Spinal cord (tissue), 10 donors: ENCODE results near the gene C1orf21. TPM values are rescaled to one million over a fixed set of nuclear protein-coding genes. Genes with fewer than 3 reads are reported as not detected.
A peak's percentile ranks its signal among the peaks of the same experiment; 100 is the strongest.

ENCODE experiments used
- DNase-seq, 6 donors: peaks; one replicate each; pipeline versions ENCODE4 v3.0.0 to v3.0.0-alpha.2; 2013 to 2015; ENCODE audit warnings: low spot score in 6 of 6, low read depth in 4 of 6
- H3K27ac ChIP-seq: one replicate; pipeline ENCODE4 v1.5.1; 2013; ENCODE audit warnings: low read depth, low read length, control low read depth
- H3K27me3 ChIP-seq: one replicate; pipeline ENCODE4 v1.6.1; 2013; ENCODE audit warnings: low read length; ENCODE audit not compliant: control insufficient read depth, insufficient read depth
- H3K36me3 ChIP-seq: one replicate; pipeline ENCODE4 v1.6.1; 2013; ENCODE audit warnings: low read length; ENCODE audit not compliant: control insufficient read depth, insufficient read depth
- H3K4me1 ChIP-seq: one replicate; pipeline ENCODE4 v1.6.1; 2013; ENCODE audit warnings: low read length; ENCODE audit not compliant: control insufficient read depth, insufficient read depth
- H3K4me3 ChIP-seq: one replicate; pipeline ENCODE4 v1.5.1; 2013; ENCODE audit warnings: low read depth, low read length, control low read depth
- H3K9me3 ChIP-seq: one replicate; pipeline ENCODE4 v1.6.1; 2013; ENCODE audit warnings: low read length; ENCODE audit not compliant: control insufficient read depth, insufficient read depth
- WGBS: methylation state at CpG from one replicate; pipeline ENCODE4 v1.1.5; 2013; ENCODE audit warnings: missing lambda C conversion rate; ENCODE audit not compliant: insufficient coverage; 5-methylcytosine and 5-hydroxymethylcytosine counted together
- polyA plus RNA-seq, 2 donors: library from polyadenylated mRNA; unstranded; fragments of 120-200 nt; gene quantifications; one replicate each; pipeline ENCODE4 v1.2.1, GENCODE V29; 2013; ENCODE audit not compliant: insufficient read length in 2 of 2
- total RNA-seq, 2 donors: library from RNA; depleted of rRNA in 1 of 2; stranded (reverse); fragments of 120-200 nt in 1 of 2; fragments of >200 nt in 1 of 2; gene quantifications; one replicate each; pipeline versions ENCODE4 v1.2.3 to v1.2.4, GENCODE V29; 2013 to 2014
- donor health status: healthy.

The C1orf21 gene
- total and polyA plus RNA-seq, 4 donors: 17.6 to 55.5 (median 31.9) TPM

DNA sequence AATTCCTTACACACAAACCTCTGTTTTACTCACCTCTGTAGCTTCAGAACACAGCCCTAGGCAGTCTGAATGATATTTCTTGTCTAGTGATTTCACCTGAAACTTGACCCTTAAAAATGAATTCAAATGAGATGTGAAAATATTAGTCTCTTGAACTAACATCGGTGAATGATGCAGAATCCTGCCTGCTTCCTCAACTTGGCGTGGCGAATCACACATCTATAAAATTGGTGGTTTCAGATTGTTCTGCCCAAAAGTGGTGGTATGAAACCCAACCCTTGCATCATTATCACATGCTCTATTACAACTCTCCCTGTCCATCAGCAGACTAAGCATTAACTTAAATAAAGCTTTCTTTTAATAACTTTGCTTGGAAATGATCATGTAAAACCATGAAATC lies 26.9 kb upstream of the C1orf21 start:
- no peak for DNase-seq

DNA sequence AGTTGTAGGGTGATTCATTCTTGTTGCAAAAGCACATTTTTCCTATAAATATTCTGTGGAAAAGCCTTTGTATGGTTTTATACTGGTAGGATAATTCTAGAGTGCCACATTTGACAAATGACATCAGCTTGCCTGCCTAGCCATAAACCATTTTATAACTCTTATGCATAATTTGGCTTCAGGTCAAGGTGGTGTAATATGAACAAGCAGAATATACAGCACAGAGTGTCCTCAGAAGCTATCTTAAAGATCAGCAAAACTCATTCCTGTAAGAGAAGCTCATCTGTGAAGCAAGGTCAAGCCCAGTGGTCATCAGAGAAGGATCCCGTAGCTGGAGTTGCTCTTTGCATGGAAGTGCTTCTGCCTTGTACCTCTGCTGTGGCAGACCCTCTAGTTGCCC lies 24.0 kb upstream of the C1orf21 start:
- WGBS: 67% methylated on average over 1 of the region's 1 CpG
- H3K4me3 ChIP-seq: no peak overlapping the region

More for the DNA sequence above, 26.9 kb upstream of the C1orf21 start:
- Histone ChIP-seq H3K36me3 (no peaks in the 10 kb centered on the region), H3K9me3 (no peaks in the 10 kb centered on the region), H3K27me3 (no peaks in the 10 kb centered on the region), H3K4me3 (no peak overlapping the region), H3K4me1 (no peaks in the 10 kb centered on the region), H3K27ac (no peak overlapping the region)
- no CpG with 5 or more reads among the region's 3 CpGs for WGBS

GRCh38 chr1:184365699-184366098 lies 21.1 kb upstream of the C1orf21 start:
- no peaks in the 10 kb centered on the region for H3K27me3 ChIP-seq
- no peaks in the 10 kb centered on the region for H3K36me3 ChIP-seq
- H3K4me3 ChIP-seq: no peak overlapping the region
- H3K27ac ChIP-seq: no peak overlapping the region
- DNase-seq: no peak
- WGBS: 100% methylated on average over 1 of the region's 2 CpGs
- no peaks in the 10 kb centered on the region for H3K9me3 ChIP-seq
- no peaks in the 10 kb centered on the region for H3K4me1 ChIP-seq

More for the DNA sequence above, 24.0 kb upstream of the C1orf21 start:
- Histone ChIP-seq H3K27me3 (no peaks in the 10 kb centered on the region), H3K4me1 (no peaks in the 10 kb centered on the region), H3K9me3 (no peaks in the 10 kb centered on the region), H3K27ac (no peak overlapping the region), H3K36me3 (no peaks in the 10 kb centered on the region)
- no peak for DNase-seq

DNA sequence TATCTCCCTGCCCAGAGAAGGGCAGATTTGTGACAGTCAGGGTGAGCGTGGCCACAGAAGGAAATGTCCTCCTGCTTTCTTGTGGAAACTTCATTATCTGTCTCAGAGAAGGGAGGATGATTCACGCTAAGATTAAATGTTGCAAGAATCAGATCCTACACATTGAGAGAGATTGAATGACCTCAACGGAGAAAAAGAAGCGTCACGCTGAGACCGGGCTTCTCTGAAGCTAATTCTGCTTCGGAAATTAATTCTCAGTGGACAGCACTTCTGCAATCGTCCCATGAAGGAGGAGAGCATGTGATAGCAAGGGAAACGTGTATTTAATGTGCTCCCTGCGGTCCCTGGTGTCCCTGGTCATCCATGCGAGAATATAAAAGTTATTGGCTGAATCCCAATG lies 19.8 kb upstream of the C1orf21 start:
- WGBS: 37% methylated on average over 6 of the region's 11 CpGs
- Histone ChIP-seq H3K36me3 (no peaks in the 10 kb centered on the region), H3K9me3 (no peaks in the 10 kb centered on the region), H3K4me3 (no peak overlapping the region), H3K4me1 (no peaks in the 10 kb centered on the region), H3K27ac (no peak overlapping the region), H3K27me3 (no peaks in the 10 kb centered on the region)
- peak in 2 of 6 donors; percentile 11 to 46 for DNase-seq

- H3K36me3 ChIP-seq: no peaks in the 10 kb centered on the region
- H3K4me3 ChIP-seq: no peak overlapping the region
- no peak for DNase-seq
- no peaks in the 10 kb centered on the region for H3K27me3 ChIP-seq
- no peaks in the 10 kb centered on the region for H3K4me1 ChIP-seq
- WGBS: no CpG with 5 or more reads among the region's 1 CpG
- no peaks in the 10 kb centered on the region for H3K9me3 ChIP-seq
- H3K27ac ChIP-seq: no peak overlapping the region
Observed at GRCh38 chr1:184367427-184368038, 19.3 kb upstream of the C1orf21 start.

DNA sequence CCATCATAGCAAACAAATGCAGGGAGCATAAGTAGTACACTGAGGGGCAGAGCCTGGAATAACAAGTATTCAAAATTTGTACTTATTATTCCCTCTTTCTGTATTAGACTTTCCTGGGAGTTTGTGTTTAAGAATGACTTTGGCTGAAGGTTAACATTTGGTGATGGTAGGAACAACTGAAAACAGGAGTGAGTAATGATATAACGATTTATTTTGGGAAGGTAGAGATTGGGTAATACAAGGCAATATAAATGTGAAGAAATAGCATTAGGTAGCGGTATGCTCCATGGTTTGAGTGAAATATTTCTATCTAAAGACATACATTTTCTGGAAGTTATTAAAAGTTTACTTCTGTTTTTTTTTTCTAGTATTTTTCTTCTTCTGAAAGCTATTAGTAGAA lies 18.5 kb upstream of the C1orf21 start:
- no CpG with 5 or more reads among the region's 2 CpGs for WGBS
- no peak for DNase-seq
- Histone ChIP-seq H3K27ac (no peak overlapping the region), H3K4me3 (no peak overlapping the region), H3K36me3 (no peaks in the 10 kb centered on the region), H3K4me1 (no peaks in the 10 kb centered on the region), H3K27me3 (no peaks in the 10 kb centered on the region), H3K9me3 (no peaks in the 10 kb centered on the region)

GRCh38 chr1:184370850-184371249 lies 16.0 kb upstream of the C1orf21 start:
- H3K9me3 ChIP-seq: no peaks in the 10 kb centered on the region
- WGBS: 70% methylated on average over 4 of the region's 4 CpGs
- H3K4me1 ChIP-seq: no peaks in the 10 kb centered on the region
- H3K27ac ChIP-seq: no peak overlapping the region
- H3K4me3 ChIP-seq: no peak overlapping the region
- H3K27me3 ChIP-seq: no peaks in the 10 kb centered on the region
- no peaks in the 10 kb centered on the region for H3K36me3 ChIP-seq
- DNase-seq: no peak

DNA sequence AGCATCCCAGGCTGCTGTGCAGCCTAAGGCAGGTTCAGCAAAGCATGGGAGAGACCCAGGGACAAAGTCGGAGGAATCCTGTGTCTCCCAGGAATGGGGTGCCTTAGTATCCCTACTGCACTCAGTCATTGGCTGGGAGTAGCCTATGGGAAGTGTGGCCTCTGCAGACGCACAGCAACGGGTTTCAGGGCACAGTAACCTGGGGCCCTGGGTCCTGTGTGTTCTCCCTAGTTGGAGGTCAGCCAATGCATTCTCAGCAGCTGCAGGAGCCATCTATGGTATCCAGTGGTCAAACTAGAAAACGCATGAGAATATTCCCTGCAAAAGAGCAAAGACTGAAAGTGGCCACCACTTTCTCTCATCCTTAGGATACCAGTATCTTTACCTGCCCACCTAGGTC lies 13.7 kb upstream of the C1orf21 start:
- DNase-seq: no peak
- H3K4me3 ChIP-seq: no peak overlapping the region
- H3K27me3 ChIP-seq: no peaks in the 10 kb centered on the region
- H3K27ac ChIP-seq: no peak overlapping the region
- no peaks in the 10 kb centered on the region for H3K9me3 ChIP-seq
- H3K4me1 ChIP-seq: no peaks in the 10 kb centered on the region
- no peaks in the 10 kb centered on the region for H3K36me3 ChIP-seq
- WGBS: 73% methylated on average over 4 of the region's 4 CpGs

- Histone ChIP-seq H3K36me3 (no peaks in the 10 kb centered on the region), H3K4me1 (no peaks in the 10 kb centered on the region), H3K4me3 (no peak overlapping the region), H3K27me3 (no peaks in the 10 kb centered on the region), H3K9me3 (no peaks in the 10 kb centered on the region), H3K27ac (no peak overlapping the region)
- no peak for DNase-seq
- 81% methylated on average over 4 of the region's 5 CpGs for WGBS
Observed at GRCh38 chr1:184376369-184376768, 10.5 kb upstream of the C1orf21 start.

DNA sequence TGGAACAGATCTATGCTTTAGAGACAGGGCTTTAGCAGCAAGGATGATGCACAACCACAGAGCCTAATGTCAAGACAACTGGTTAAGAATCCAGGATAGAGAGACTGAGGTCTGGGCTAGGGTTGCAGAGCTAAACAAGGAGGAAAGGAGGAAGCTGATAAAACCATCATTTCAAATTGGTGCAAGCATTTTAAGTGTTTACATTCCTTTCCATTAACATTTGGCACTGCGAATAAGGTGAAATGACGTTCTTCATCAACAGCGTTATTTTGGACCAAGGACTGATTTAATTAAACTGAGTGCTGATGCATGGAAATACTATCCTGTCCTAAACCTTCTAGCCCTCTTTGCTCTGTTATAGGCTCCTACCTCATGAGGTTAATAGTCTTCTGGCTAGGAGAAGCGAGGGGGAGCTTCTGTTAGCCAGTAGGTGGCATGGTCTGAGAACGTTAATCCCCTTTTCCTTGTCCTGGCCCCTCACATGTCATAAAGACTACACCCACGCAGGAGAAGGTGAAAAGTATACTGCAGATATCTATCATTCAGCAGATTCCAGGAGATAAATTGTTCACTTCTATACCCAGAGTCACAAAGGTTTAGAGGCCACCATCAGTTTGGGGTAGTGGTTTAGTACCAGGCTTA lies 7.6 kb upstream of the C1orf21 start:
- no peaks in the 10 kb centered on the region for H3K36me3 ChIP-seq
- H3K27me3 ChIP-seq: no peaks in the 10 kb centered on the region
- no peaks in the 10 kb centered on the region for H3K4me1 ChIP-seq
- no peak for DNase-seq
- H3K4me3 ChIP-seq: no peak overlapping the region
- H3K27ac ChIP-seq: no peak overlapping the region
- WGBS: no CpG with 5 or more reads among the region's 6 CpGs
- H3K9me3 ChIP-seq: no peaks in the 10 kb centered on the region
